HEK293 (cell line): ENCODE results near the gene SRRM5.

Experiments used
- CTCF ChIP-seq: fragments of 450-650 bp; formaldehyde crosslinking; IDR thresholded peaks from 2 replicates; pipeline ENCODE4 v1.5.1; 2016; ENCODE audit warnings: missing biosample characterization, missing genetic modification characterization
- ZNF664 ChIP-seq: fragments of 450-650 bp; formaldehyde crosslinking; IDR thresholded peaks from 2 replicates; pipeline ENCODE4 v1.5.1; 2016; ENCODE audit warnings: missing biosample characterization, missing genetic modification characterization
- ZNF830 ChIP-seq: fragments of 450-650 bp; IDR thresholded peaks from 2 replicates; pipeline ENCODE4 v1.5.0; 2018; ENCODE audit warnings: missing biosample characterization, missing genetic modification characterization, low read depth, mild to moderate bottlenecking, moderate library complexity

- no peak for TF ChIP-seq ZNF830 (tag by site-specific recombination)
- TF ChIP-seq ZNF664 (tag by site-specific recombination), result no peak
- no peak for TF ChIP-seq CTCF (tag by site-specific recombination)
Measured at GRCh38 chr19:43581467-43581866, 30.4 kb upstream of the SRRM5 start.
